RCC 7860 (cell line): ENCODE results near the gene PDXDC1.
A peak's percentile ranks its signal among the peaks of the same experiment; 100 is the strongest.
"Not testable (repeated sequence)": the region's sequence is repeated elsewhere in the genome, so short reads cannot be mapped to it uniquely, and the experiment has no call there.

Experiments
- DNase-seq: peaks from one replicate; pipeline ENCODE4 v3.0.0-alpha.2; 2015; ENCODE audit warnings: low spot score
- FAIRE-seq: peaks from 2 replicates; lab custom pipeline; 2012; peaks lifted over from hg19 to GRCh38; lab: Jason Lieb, UNC

PDXDC1 gene, protein sequence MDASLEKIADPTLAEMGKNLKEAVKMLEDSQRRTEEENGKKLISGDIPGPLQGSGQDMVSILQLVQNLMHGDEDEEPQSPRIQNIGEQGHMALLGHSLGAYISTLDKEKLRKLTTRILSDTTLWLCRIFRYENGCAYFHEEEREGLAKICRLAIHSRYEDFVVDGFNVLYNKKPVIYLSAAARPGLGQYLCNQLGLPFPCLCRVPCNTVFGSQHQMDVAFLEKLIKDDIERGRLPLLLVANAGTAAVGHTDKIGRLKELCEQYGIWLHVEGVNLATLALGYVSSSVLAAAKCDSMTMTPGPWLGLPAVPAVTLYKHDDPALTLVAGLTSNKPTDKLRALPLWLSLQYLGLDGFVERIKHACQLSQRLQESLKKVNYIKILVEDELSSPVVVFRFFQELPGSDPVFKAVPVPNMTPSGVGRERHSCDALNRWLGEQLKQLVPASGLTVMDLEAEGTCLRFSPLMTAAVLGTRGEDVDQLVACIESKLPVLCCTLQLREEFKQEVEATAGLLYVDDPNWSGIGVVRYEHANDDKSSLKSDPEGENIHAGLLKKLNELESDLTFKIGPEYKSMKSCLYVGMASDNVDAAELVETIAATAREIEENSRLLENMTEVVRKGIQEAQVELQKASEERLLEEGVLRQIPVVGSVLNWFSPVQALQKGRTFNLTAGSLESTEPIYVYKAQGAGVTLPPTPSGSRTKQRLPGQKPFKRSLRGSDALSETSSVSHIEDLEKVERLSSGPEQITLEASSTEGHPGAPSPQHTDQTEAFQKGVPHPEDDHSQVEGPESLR

DNA sequence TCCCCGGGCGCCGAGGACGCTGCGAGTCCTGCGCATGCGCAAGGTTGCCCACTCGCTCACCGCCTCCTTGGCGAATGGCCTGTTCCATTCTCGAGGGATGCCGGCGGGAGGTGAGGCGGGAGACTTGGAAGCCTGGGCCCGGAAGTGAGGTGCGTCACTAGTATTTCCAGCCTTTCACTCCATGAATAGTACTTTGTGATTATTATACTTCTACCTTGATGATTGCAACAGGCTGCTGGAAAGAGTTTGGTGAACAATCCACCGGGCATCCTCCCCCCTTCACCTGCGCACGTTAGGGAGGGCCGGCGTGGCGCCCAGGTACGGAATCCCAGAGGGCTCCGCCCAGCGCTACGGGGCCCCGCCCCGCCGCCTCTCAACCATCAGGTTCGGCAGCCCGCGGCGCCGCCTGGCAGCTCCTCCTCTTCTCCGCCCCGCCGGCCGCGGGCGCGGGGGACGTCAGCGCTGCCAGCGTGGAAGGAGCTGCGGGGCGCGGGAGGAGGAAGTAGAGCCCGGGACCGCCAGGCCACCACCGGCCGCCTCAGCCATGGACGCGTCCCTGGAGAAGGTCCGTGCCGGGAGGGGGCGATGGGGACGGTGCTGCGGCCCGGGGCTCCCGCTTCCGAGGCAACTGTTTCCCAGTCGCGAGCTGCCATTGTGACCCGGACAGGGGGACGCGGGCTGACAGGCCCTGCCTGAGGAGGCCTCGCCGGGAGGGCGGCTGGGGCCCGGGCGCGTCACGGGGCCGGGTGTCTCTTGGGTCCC, at the start of gene PDXDC1:
Gene PDXDC1 (plus strand): TSS at position 371 of the 762 bp plus-strand sequence. CDS start 174 bp downstream, at position 545.
- peak; percentile 90 for DNase-seq
- FAIRE-seq, result not testable (repeated sequence)

DNA sequence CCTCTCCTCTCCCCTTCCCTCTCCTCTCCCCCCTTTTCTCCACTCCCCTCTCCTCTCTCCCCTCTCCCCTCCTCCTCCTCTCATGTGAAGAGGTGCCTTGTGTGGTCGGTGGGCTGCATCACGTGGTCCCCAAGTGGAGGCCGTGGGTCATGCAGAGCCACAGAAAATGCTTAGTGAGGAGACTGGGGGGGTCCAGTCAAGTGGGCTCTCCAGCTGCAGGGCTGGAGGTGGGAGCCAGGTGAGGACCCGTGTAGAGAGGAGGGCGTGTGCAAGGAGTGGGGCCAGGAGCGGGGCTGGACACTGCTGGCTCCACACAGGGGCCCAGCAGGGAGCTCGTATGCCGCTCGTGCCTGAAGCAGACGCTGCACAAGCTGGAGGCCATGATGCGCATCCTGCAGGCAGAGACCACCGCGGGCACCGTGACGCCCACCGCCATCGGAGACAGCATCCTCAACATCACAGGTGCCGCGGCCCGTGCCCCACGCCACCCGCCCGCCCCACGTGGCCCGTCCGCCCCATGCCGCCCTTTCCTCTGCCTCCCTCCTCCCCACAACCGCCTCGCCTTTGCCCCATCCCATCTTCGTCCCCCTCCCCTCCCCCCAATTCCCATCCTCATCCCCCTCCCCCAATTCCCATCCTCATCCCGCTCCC, 46.6 kb upstream of the PDXDC1 start:
- peak; percentile 1 for DNase-seq
- FAIRE-seq, result not testable (repeated sequence)

DNA sequence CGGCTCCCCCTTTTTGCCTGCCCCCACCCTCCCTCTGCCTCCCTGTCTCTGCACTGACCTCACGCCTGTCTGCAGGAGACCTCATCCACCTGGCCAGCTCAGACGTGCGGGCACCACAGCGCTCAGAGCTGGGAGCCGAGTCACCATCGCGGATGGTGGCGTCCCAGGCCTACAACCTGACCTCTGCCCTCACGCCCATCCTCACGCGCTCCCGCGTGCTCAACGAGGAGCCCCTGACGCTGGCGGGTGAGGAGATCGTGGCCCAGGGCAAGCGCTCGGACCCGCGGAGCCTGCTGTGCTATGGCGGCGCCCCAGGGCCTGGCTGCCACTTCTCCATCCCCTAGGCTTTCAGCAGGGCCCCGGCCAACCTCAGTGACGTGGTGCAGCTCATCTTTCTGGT, 45.6 kb upstream of the PDXDC1 start:
- DNase-seq, FAIRE-seq: not testable (repeated sequence)

DNA sequence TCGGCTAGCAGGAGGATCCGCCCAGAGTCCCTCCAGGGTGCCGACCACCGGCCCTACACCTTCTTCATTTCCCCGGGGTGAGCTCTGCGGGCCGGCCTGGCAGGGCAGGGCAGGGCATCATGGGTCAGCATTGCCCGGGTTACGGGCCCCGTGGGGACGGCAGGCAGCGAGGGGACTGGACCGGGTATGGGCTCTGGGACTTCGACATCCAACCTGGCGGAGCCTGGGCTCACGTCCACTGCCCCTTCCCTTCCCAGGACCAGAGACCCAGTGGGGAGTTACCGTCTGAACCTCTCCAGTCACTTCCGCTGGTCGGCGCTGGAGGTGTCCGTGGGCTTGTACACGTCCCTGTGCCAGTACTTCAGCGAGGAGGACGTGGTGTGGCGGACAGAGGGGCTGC, 44.6 kb upstream of the PDXDC1 start:
- DNase-seq, FAIRE-seq: not testable (repeated sequence)

DNA sequence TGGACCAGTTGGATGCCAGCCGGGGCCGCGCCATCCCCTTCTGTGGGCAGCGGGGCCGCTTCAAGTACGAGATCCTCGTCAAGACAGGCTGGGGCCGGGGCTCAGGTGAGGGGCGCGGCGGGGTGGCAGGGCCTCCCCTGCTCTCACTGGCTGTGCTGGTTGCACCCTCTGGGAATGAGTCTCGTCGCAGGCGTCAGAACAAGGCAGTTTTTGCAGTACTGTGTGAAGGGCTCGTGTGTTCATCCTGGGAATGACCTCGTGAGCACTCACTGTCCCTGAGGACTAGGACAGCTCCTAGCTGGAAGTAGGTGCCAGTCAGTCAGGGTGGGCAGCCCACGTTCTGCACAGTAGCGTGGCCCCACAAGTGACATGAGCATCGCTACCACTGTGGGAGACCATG, 43.9 kb upstream of the PDXDC1 start:
- not testable (repeated sequence) for DNase-seq, FAIRE-seq

DNA sequence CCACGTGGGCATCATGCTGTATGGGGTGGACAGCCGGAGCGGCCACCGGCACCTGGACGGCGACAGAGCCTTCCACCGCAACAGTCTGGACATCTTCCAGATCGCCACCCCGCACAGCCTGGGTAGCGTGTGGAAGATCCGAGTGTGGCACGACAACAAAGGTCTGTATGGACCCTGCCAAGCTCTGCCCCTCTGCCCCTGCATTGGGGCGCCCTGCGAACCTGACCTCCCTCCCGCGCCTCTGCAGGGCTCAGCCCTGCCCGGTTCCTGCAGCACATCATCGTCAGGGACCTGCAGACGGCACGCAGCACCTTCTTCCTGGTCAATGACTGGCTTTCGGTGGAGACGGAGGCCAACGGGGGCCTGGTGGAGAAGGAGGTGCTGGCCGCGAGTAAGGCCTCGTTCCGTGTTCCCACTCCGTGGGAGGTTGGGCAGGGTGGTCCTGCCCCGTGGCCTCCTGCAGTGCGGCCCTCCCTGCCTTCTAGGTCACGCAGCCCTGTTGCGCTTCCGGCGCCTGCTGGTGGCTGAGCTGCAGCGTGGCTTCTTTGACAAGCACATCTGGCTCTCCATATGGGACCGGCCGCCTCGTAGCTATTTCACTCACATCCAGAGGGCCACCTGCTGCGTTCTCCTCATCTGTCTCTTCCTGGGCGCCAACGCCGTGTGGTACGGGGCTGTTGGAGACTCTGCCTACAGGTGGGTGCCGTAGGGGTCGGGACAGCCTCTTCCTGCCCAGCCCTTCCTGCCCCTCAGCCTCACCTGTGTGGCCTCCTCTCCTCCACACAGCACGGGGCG, 42.0 kb upstream of the PDXDC1 start:
- not testable (repeated sequence) for FAIRE-seq, DNase-seq

DNA sequence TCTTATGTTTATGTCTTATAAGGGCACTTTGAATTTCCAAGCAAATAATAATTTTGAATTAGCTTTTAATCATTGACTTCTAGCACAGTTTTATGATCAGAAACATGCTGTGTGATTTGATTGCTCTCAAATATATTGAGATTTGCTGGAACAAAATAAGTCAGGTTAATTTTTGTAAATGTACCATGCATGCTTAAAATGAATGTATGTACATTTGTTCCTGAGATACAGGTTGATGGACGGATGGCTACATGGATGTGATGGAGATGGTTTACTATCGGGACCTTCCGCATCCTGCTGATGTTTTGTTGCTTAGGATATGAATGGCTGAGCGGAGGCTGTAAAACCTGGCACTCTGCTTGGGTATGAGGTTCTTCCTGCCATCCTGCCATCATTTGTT, 37.7 kb upstream of the PDXDC1 start, which contains the start of gene NPIPA1:
Gene NPIPA1 (plus strand): TSS at position 301 of the 400 bp plus-strand sequence. CDS start 0 bp downstream, at position 301.
- FAIRE-seq, DNase-seq: not testable (repeated sequence)

DNA sequence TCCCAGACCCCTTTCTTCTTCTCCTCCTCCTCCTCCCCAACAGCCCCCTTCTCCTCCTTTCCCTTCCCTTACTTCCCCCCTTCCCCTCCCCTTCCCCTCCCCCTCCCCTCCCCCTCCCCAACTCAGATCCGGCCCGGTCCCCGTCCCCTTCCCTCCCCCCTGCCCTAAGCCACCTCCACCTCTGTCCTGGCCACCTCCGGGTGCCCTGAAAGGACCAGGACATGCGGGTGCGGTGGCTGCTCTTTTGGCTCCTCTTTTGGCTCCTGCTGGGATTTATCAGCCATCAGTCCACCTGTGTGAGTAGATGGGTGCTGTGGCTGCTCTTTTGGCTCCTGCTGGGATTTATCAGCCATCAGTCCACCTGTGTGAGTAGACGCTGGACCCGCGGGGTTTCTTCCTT, 36.8 kb upstream of the PDXDC1 start:
- not testable (repeated sequence) for DNase-seq

DNA sequence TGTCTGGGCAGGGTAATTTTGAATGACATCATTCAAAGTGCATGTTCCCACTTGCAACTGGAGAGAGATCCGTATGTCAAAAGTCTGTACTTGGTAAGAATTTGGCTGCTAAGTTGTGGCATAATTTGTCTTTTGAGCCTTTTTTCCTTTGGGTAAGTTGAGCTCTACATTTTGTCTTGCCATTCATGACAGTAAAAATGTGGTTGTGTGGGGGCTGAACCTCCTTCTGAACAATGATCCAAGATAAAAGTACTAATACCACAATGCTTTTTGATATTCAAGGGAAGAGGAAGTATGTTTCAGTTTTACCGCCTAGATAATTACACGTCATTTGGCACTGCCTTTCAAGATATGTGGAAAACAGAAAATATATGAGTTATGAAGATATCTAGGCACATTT, 32.1 kb upstream of the PDXDC1 start:
- not testable (repeated sequence) for DNase-seq, FAIRE-seq

More for the DNA sequence above, 36.8 kb upstream of the PDXDC1 start:
- FAIRE-seq, result not testable (repeated sequence)

DNA sequence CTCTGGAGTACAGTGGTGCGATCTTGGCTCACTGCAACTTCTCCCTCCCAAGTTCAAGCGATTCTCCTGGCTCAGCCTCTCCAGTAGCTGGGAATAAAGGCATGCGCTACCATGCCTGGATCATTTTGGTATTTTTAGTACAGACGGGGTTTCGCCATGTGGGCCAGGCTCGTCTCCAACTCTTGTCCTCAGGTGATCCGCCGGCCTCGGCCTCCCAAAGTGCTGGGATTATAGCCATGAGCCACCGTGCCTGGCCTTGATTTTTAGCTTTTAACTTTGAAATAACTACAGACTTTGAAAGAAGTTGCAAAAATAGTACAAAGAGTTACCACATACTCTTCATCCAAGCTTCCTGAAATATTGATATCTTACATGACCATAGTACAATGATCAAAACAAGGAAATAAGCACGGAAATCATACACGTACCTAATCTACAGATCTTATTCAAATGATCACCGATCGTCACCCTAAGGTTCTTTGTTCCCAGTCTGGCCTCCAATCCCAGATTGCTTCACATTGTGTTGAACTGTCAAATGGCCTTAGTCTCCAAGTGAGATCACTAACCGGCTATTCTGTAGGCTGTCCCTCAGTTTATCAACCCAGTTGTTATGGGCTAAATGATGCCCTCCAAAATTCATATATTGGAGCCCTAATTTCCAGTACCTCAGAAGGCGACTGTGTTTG, 19.1 kb upstream of the PDXDC1 start:
- no peak for FAIRE-seq
- DNase-seq, result no peak

DNA sequence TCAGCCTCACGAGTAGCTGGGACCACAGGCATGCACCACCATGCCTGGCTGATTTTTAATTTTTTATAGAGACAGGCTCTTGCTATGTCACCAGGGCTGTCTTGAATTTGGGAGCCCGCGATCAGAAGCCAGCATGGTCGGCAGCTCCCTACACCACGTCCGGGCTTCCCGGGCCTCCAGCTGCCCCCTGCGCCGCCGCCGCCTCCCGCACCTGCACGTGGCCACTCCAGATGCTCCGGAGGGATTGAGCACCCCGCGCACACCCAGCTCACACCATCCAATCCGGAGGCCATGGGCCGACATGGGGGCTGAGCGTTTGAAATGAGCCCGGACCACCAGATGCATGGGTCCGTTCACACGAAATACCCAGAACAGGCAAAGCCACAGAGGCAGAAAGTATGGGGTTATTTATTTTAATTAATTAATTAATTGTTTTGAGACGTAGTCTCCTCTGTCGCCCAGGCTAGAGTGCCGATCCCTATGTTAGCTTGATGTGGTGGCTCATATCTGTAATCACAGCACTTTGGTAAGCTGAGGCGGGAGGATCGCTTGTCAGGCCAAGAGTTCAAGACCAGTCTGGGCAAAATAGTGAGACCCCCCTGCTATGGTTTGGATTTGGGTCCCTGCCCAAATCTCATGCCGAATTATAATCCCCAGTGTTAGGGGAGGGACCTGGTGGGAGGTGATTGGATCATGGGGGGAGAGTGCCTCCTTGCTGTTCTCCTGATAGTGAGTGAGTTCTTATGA, 17.1 kb upstream of the PDXDC1 start:
- FAIRE-seq, result no peak
- no peak for DNase-seq

DNA sequence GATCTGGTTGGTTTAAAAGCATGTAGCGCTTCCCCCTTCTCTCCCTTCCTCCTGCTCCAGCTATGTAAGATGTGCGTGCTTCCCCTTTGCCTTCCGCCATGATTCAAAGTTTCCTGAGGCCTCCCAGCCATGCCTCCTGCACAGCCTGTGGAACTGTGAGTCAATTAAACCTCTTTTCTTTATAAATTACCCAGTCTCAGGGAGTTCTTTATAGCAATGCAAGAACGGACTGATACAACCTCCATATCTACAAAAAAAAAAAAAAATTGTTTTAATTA, 16.6 kb upstream of the PDXDC1 start:
- DNase-seq (no peak), FAIRE-seq (no peak)

DNA sequence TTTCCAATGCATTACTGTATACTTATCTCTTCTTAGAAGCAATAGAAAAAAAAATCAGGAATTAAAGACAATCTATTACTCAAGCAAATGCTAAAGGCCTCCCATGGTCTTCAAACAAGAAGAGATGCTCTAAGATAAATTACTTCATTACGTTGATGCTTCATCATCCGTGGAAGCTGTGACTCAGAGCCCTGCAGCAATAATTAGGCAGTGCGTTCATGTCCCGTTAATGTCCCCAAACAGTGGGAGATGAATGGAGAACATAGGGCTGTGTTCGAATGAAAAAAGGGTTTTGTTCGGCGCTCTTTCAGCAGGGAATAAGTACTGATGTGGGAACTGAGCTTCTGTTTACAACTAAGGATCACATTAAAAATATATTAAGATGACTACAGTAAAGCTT, 15.9 kb upstream of the PDXDC1 start:
- no peak for FAIRE-seq
- no peak for DNase-seq

DNA sequence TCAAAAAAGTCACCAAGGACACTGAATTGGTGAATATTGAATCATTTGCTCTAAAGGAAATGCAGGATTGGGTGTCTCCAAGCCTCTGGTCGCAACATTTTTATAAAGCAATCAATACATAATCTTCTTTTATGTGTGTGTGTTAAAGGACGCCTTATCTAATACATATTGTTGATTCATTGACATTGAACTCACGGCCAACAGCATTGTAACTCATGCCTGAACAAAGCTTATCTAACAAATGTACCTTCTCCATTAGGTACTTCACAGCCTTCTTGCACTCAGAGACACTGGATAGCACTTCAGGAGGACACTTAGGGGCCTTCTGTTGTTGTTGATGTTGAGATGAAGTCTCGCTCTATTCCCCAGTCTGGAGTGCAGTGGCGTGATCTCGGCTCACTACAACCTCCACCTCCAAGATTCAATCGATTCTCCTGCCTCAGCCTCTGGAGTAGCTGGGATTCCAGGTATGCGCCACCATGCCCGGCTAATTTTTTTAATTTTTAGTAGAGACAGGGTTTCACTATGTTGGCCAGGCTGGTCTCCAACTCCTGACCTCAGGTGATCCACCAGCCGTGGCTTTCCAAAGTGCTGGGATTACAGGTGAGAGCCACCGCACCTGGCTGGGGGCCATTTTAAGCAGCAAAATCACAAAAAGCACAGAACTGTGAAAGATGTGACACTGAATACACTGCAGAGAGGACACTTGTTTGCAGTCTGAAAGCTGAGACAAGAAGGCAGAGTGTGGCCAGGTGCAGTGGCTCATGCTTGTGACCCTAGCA, 13.2 kb upstream of the PDXDC1 start:
- no peak for DNase-seq
- FAIRE-seq, result no peak

DNA sequence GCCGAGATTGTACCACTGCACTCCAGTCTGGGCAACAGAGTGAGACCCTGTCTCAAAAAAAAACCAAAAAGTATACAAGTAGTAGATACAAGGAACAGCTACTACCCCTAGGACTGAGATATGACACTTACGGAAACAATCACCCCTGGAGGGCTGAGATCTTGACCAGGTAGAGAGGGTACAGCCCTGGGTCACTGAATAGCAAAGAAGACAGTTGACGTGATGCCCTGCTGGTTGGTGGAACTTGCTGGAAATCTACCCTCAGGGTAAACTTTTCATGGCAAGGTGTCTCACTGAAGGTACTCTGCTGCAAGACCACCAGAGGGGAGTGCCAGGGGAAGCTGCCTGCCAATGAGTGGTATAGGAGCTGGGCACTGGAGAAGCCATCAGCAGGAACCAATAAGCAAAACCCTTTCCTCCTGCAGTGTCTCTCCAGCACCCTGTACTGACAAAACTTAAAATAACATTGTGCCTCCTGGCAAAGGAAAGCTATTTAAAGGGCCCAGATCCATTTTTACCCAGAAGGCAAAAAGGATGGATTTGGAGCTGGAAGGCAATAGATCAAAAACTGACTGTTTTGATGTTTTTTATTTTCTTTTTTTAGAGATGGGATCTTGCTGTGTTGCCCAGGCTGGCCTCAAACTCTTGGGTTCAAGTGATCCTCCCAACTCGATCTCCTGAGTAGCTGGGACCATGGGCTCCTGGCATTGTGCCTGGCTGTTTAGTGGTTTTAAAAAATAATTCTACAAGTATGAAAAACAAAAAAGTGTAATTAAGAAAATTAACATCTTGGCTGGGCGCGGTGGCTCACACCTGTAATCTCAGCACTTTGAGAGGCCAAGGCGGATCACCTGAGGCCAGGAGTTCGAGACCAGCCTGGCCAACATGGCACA, 11.3 kb upstream of the PDXDC1 start:
- FAIRE-seq, result no peak

DNA sequence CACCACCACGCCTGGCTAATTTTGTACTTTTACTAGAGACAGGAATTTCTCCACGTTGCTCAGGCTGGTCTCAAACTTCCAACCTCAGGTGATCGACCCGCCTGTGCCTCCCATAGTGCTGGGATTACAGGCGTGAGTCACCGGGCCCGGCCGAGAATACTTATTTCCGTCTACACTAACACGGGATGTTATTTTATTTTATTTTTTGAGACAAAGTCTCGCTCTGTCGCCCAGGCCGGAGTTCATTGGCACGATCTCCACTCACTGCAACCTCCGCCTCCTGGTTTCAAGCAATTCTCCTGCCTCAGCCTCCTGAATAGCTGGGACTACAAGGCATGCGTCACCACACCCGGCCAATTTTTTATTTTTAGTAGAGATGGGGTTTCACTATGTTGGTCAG, 9.5 kb upstream of the PDXDC1 start:
- FAIRE-seq (no peak), DNase-seq (no peak)

More for the DNA sequence above, 11.3 kb upstream of the PDXDC1 start:
- no peak for DNase-seq

DNA sequence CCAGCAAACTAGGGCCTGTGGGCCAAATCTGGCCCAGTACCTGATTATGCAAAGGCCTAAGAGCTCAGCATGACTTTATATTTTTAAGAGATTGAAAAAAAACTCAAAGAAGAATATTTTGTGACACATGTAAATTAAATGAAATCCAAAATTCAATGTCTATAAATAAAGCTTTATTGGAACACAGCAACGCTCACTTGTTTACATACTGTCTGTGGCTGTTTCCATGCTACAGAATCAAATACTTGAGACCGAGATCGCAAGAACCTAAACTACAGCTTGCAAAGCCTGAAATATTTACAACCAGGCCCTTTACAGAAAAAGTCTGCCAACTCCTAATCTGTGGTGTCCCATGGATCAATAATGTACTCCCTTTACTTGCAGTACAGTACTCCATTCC, 5.0 kb upstream of the PDXDC1 start:
- not testable (repeated sequence) for FAIRE-seq, DNase-seq
